Measurements from ENCODE around the gene RNASE9. TPM values are rescaled to one million over a fixed set of nuclear protein-coding genes. Genes with fewer than 3 reads are reported as not detected.
"Not testable (repeated sequence)": the region's sequence is repeated elsewhere in the genome, so short reads cannot be mapped to it uniquely, and the experiment has no call there.

RNASE9 gene
- total and polyA plus RNA-seq, 4 donors, result not detected

GRCh38 chr14:20602583-20602982 lies 41.7 kb upstream of the RNASE9 start:
- 74% methylated on average over 6 of the region's 9 CpGs for WGBS (ENCODE audit: insufficient coverage)
- no peaks in the 10 kb centered on the region for H3K36me3 ChIP-seq (ENCODE audit: control insufficient read depth, insufficient read depth, low read length)
- DNase-seq (ENCODE audit: low read depth in 4 of 6, low spot score in 6 of 6), result no peak
- H3K4me1 ChIP-seq (ENCODE audit: control insufficient read depth, insufficient read depth, low read length), result no peaks in the 10 kb centered on the region
- H3K4me3 ChIP-seq (ENCODE audit: low read depth, low read length), result no peak overlapping the region
- no peak overlapping the region for H3K27ac ChIP-seq (ENCODE audit: low read depth, low read length)
- H3K27me3 ChIP-seq (ENCODE audit: control insufficient read depth, insufficient read depth, low read length), result no peaks in the 10 kb centered on the region
- no peaks in the 10 kb centered on the region for H3K9me3 ChIP-seq (ENCODE audit: control insufficient read depth, insufficient read depth, low read length)

DNA sequence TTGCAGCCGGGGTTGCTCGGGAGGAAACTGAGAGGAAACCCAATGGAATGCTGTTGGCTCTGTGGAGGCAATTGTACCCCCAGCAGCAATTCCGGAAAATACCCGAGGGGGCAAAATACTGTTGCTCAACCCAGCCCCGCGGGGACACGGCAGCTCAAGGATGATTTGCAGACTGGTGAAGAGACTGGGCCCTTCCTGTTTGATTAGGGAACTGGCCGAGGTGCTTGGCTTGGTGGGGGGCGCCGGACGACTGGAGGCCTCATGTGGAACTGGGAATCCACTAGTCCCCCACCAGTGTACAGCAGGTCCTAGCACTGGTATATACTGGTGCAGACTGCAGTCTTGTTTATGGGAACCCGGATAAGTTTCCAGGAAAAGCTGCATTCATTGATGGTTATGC lies 40.7 kb upstream of the RNASE9 start:
- 86% methylated on average over 12 of the region's 12 CpGs for WGBS (ENCODE audit: insufficient coverage)
- Histone ChIP-seq H3K9me3 (ENCODE audit: control insufficient read depth, insufficient read depth, low read length) (no peaks in the 10 kb centered on the region), H3K4me3 (ENCODE audit: low read depth, low read length) (no peak overlapping the region), H3K27me3 (ENCODE audit: control insufficient read depth, insufficient read depth, low read length) (no peaks in the 10 kb centered on the region), H3K27ac (ENCODE audit: low read depth, low read length) (no peak overlapping the region), H3K36me3 (ENCODE audit: control insufficient read depth, insufficient read depth, low read length) (no peaks in the 10 kb centered on the region), H3K4me1 (ENCODE audit: control insufficient read depth, insufficient read depth, low read length) (no peaks in the 10 kb centered on the region)
- DNase-seq (ENCODE audit: low read depth in 4 of 6, low spot score in 6 of 6), result no peak

DNA sequence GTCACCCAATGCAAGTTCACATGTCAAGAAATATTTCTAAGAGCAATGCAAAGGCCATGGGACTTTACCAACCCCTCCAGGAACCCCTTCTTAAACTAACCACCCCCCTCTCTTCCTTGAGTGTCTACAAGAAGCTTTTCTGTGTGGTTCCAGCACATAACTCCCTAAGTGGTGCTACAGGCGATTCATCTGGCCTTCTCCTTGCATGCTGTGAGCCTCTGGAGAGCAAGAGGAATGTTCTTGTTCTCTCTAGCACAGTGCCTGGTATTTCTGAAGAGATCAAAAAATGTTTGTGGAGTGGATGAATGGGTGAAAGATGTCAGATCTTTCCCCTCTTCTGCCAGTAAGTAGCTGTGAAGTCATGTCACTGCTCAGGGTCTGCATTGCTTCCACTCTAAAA lies 36.3 kb upstream of the RNASE9 start:
- Histone ChIP-seq H3K27ac (ENCODE audit: low read depth, low read length) (no peak overlapping the region), H3K4me1 (ENCODE audit: control insufficient read depth, insufficient read depth, low read length) (no peaks in the 10 kb centered on the region), H3K36me3 (ENCODE audit: control insufficient read depth, insufficient read depth, low read length) (no peaks in the 10 kb centered on the region), H3K4me3 (ENCODE audit: low read depth, low read length) (no peak overlapping the region), H3K27me3 (ENCODE audit: control insufficient read depth, insufficient read depth, low read length) (no peaks in the 10 kb centered on the region), H3K9me3 (ENCODE audit: control insufficient read depth, insufficient read depth, low read length) (no peaks in the 10 kb centered on the region)
- no peak for DNase-seq (ENCODE audit: low read depth in 4 of 6, low spot score in 6 of 6)
- WGBS (ENCODE audit: insufficient coverage), result 75% methylated on average over 1 of the region's 1 CpG

DNA sequence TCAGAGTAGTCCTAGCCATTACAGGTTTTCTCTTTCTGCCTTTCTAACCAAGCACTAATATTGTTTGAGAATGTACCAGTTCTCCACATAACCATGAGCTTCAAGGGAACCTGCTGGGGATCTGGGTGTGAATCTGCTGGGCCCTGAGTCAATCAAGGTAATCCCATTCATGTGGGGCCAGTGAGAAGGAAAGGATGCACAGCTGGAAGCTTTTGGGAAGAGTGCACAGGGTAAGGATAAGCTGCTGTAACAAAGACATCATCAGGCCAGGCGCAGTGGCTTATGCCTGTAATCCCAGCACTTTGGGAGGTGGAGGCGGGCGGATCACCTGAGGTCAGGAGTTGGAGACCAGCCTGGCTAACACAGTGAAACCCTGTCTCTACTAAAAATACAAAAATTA lies 34.9 kb upstream of the RNASE9 start:
- not testable (repeated sequence) for H3K36me3 ChIP-seq (ENCODE audit: control insufficient read depth, insufficient read depth, low read length); H3K4me3 ChIP-seq (ENCODE audit: low read depth, low read length); DNase-seq (ENCODE audit: low read depth in 4 of 6, low spot score in 6 of 6); H3K27me3 ChIP-seq (ENCODE audit: control insufficient read depth, insufficient read depth, low read length); H3K4me1 ChIP-seq (ENCODE audit: control insufficient read depth, insufficient read depth, low read length); H3K9me3 ChIP-seq (ENCODE audit: control insufficient read depth, insufficient read depth, low read length); H3K27ac ChIP-seq (ENCODE audit: low read depth, low read length)
- 80% methylated on average over 1 of the region's 3 CpGs for WGBS (ENCODE audit: insufficient coverage)

GRCh38 chr14:20592574-20592973 lies 31.7 kb upstream of the RNASE9 start:
- Histone ChIP-seq H3K4me3 (ENCODE audit: low read depth, low read length) (no peak overlapping the region), H3K27me3 (ENCODE audit: control insufficient read depth, insufficient read depth, low read length) (peaks cover 2% of the 10 kb centered on the region), H3K4me1 (ENCODE audit: control insufficient read depth, insufficient read depth, low read length) (no peaks in the 10 kb centered on the region), H3K9me3 (ENCODE audit: control insufficient read depth, insufficient read depth, low read length) (no peaks in the 10 kb centered on the region), H3K27ac (ENCODE audit: low read depth, low read length) (no peak overlapping the region), H3K36me3 (ENCODE audit: control insufficient read depth, insufficient read depth, low read length) (no peaks in the 10 kb centered on the region)
- WGBS (ENCODE audit: insufficient coverage), result no CpG with 5 or more reads among the region's 1 CpG
- DNase-seq (ENCODE audit: low read depth in 4 of 6, low spot score in 6 of 6), result no peak

DNA sequence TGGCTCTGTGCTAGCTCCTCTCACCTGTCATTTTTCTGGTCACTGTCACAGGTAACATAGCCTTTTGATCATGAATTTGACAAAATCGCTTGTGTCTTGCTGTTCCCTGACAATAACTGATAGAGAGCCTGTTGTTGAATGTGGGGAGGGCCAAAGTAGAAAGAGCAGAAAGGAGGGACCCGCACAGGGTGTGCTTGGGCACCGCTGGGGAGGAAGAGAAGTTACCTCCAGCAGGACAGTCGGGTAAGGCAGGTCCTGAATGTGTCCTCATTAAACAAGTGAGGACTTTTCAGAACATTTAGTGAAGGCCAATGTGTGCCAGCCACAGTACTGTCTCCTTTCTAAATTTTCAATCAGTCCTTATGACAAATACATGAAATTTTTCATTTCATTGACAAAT lies 30.4 kb upstream of the RNASE9 start, which contains the start of gene RNASE12:
RNASE12 (minus strand) TSS at position 142 of the 400 bp plus-strand sequence. CDS start 653 bp downstream, outside the sequence.
- peaks cover 2% of the 10 kb centered on the region for H3K27me3 ChIP-seq (ENCODE audit: control insufficient read depth, insufficient read depth, low read length)
- H3K4me3 ChIP-seq (ENCODE audit: low read depth, low read length), result no peak within 1 kb of the TSS
- H3K9me3 ChIP-seq (ENCODE audit: control insufficient read depth, insufficient read depth, low read length), result no peaks in the 10 kb centered on the region
- no peaks in the 10 kb centered on the region for H3K36me3 ChIP-seq (ENCODE audit: control insufficient read depth, insufficient read depth, low read length)
- WGBS (ENCODE audit: insufficient coverage), result 87% methylated on average over 2 of the region's 4 CpGs
- no peak within 1 kb of the TSS for H3K27ac ChIP-seq (ENCODE audit: low read depth, low read length)
- no peaks in the 10 kb centered on the region for H3K4me1 ChIP-seq (ENCODE audit: control insufficient read depth, insufficient read depth, low read length)
- DNase-seq (ENCODE audit: low read depth in 4 of 6, low spot score in 6 of 6), result no peak

DNA sequence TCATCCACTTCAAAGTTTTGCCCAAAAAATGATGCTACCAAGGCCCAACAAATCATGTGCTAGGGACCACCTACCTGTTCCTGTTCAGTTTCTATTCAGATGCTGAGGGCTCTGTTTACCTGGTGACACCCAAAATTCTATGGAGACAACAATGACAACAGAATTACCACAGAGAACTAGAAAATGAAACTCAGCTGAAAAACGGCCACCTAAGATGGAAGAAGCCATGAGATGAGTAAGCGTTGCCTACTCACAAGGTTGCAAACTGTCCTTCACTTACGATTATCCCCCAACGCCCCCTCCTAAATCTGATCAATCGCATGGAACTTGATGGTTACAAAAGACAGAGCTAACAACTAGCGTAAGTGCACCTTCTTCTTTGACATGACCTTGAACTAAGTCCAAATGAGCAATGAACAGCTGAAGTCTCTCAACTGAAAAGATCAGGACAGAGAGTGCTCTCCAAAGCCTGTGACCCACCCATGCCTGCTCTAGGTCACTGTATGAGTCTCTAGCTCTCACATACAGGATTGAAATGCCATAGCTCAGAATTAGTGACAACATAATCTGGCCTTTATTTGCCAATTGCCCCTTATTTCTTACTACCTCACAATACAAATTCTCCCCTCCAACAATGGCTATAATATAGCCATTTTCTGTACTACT lies 26.8 kb upstream of the RNASE9 start, which contains the start of gene RNASE11:
RNASE11 (minus strand) TSS at position 513 of the 666 bp plus-strand sequence.
- no peak for DNase-seq (ENCODE audit: low read depth in 4 of 6, low spot score in 6 of 6)
- Histone ChIP-seq H3K27me3 (ENCODE audit: control insufficient read depth, insufficient read depth, low read length) (peaks cover 2% of the 10 kb centered on the region), H3K4me3 (ENCODE audit: low read depth, low read length) (no peak within 1 kb of the TSS), H3K36me3 (ENCODE audit: control insufficient read depth, insufficient read depth, low read length) (no peaks in the 10 kb centered on the region), H3K9me3 (ENCODE audit: control insufficient read depth, insufficient read depth, low read length) (no peaks in the 10 kb centered on the region), H3K4me1 (ENCODE audit: control insufficient read depth, insufficient read depth, low read length) (no peaks in the 10 kb centered on the region), H3K27ac (ENCODE audit: low read depth, low read length) (no peak within 1 kb of the TSS)
- whole genome bisulfite sequencing (ENCODE audit: insufficient coverage), result 94% methylated on average over 5 of the region's 6 CpGs

DNA sequence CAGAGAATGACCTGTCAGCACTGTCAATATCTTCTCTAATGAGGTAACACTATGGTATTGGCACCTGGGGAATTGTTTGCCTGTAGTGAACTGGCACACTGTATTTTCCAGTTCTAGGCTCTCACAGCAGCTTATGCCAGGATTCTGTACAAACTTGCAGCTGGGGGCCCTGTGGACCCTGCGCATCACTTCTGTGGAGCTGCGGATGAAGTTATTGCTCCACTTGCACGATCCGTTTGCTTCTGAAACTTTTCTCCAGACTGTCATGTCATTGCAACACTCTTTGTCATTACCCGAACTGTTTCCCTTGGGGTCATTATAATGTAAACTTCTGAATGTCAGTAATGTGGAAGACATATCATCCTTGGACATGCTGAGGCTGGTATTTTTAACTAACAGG lies 23.1 kb upstream of the RNASE9 start:
- Histone ChIP-seq H3K27ac (ENCODE audit: low read depth, low read length) (no peak overlapping the region), H3K9me3 (ENCODE audit: control insufficient read depth, insufficient read depth, low read length) (no peaks in the 10 kb centered on the region), H3K36me3 (ENCODE audit: control insufficient read depth, insufficient read depth, low read length) (no peaks in the 10 kb centered on the region), H3K27me3 (ENCODE audit: control insufficient read depth, insufficient read depth, low read length) (no peaks in the 10 kb centered on the region), H3K4me3 (ENCODE audit: low read depth, low read length) (no peak overlapping the region), H3K4me1 (ENCODE audit: control insufficient read depth, insufficient read depth, low read length) (no peaks in the 10 kb centered on the region)
- 91% methylated on average over 4 of the region's 5 CpGs for WGBS (ENCODE audit: insufficient coverage)
- DNase-seq (ENCODE audit: low read depth in 4 of 6, low spot score in 6 of 6), result no peak

GRCh38 chr14:20583142-20583541 lies 22.3 kb upstream of the RNASE9 start:
- Histone ChIP-seq H3K4me3 (ENCODE audit: low read depth, low read length) (no peak overlapping the region), H3K36me3 (ENCODE audit: control insufficient read depth, insufficient read depth, low read length) (no peaks in the 10 kb centered on the region), H3K27me3 (ENCODE audit: control insufficient read depth, insufficient read depth, low read length) (no peaks in the 10 kb centered on the region), H3K9me3 (ENCODE audit: control insufficient read depth, insufficient read depth, low read length) (no peaks in the 10 kb centered on the region), H3K27ac (ENCODE audit: low read depth, low read length) (no peak overlapping the region), H3K4me1 (ENCODE audit: control insufficient read depth, insufficient read depth, low read length) (no peaks in the 10 kb centered on the region)
- no peak for DNase-seq (ENCODE audit: low read depth in 4 of 6, low spot score in 6 of 6)

- no CpG with 5 or more reads among the region's 4 CpGs for WGBS (ENCODE audit: insufficient coverage)
- DNase-seq (ENCODE audit: low read depth in 4 of 6, low spot score in 6 of 6), result no peak
Observed at GRCh38 chr14:20580242-20580641, 19.4 kb upstream of the RNASE9 start.

More at GRCh38 chr14:20580242-20580641, 19.4 kb upstream of the RNASE9 start:
- Histone ChIP-seq H3K4me1 (ENCODE audit: control insufficient read depth, insufficient read depth, low read length) (no peaks in the 10 kb centered on the region), H3K4me3 (ENCODE audit: low read depth, low read length) (no peak overlapping the region), H3K9me3 (ENCODE audit: control insufficient read depth, insufficient read depth, low read length) (no peaks in the 10 kb centered on the region), H3K27me3 (ENCODE audit: control insufficient read depth, insufficient read depth, low read length) (no peaks in the 10 kb centered on the region), H3K36me3 (ENCODE audit: control insufficient read depth, insufficient read depth, low read length) (no peaks in the 10 kb centered on the region), H3K27ac (ENCODE audit: low read depth, low read length) (no peak overlapping the region)

Measured in spinal cord (tissue), 10 donors.